ENCODE data around the gene FAM193B.
A peak's percentile ranks its signal among the peaks of the same experiment; 100 is the strongest.
"Not testable (repeated sequence)": the region's sequence is repeated elsewhere in the genome, so short reads cannot be mapped to it uniquely, and the experiment has no call there.

The FAM193B gene

DNA sequence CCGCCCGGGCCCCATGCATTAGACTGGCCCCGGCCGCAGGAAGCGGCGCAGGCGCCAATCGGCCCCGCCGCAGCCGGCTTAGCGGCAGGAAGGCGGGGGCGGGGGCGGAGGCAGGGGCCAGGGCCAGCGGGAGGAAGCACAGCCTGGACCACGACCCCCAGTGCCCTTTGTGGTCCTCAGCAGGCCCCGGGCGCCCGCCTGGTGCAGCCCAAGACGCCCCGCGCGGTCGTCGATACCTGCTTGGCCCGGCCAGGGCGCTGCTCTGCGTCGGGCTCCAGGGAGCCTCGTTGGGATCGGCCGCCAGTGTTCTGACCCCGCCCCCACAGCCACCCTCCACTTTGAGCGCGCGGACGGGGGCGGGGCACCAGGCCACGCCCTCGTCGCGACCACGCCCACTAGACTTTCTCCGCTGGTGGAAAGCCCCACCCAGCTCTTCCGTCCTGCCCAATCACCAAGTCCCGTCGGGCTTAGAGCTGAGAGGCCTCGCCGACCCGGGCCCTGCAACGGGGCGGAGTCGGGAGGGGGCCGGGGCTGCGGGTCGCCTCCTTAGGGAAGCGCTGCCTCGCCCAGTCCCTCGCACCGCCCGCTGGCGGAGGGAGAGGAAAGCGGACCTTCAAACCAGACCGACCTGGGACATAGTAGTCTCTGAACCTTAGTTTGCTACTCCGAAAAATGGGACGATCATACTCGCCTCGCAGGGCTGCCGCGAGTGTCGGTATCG, 56.9 kb downstream of the FAM193B start, which contains the start of gene PDLIM7:
Gene PDLIM7 (minus strand): TSS at position 313 of the 721 bp plus-strand sequence. CDS start 1,092 bp downstream, outside the sequence.
- peak; percentile 74 to 84 for DNase-seq

GRCh38 chr5:177496727-177497291, 57.6 kb downstream of the FAM193B start:
- DNase-seq = peak; percentile 40 to 47

DNA sequence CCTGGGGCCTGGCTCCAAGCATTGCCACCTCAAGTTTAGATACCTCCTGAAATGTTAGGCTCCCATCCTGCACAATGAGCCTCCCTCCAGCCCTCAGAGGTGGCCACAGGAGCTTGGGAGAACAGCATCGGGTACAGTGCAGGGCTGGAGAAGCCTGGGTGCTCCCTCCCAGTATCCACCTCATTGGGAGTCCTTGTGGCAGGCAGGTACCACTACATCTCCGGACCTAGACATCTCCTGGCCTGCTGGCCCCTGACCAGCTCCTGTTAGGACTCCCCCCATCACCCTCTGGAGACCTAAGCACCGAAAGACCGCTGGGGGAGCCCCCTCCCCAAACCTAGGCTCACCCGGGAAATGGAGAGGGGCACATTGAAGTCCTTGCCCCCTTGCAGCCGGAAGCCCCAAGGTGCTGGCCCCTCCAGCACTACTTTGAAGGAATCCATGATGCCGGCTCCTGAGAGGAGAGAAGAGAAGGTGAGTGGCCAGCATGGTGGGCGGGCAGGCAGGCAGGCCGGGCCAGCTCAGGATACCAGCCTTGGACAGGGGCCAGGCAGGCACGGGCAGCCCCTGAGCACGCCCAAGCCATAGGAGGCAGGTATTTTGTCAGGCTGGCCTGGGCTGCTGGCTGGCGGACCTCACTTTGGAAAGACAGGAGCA, 58.2 kb downstream of the FAM193B start:
- no peak for DNase-seq

DNA sequence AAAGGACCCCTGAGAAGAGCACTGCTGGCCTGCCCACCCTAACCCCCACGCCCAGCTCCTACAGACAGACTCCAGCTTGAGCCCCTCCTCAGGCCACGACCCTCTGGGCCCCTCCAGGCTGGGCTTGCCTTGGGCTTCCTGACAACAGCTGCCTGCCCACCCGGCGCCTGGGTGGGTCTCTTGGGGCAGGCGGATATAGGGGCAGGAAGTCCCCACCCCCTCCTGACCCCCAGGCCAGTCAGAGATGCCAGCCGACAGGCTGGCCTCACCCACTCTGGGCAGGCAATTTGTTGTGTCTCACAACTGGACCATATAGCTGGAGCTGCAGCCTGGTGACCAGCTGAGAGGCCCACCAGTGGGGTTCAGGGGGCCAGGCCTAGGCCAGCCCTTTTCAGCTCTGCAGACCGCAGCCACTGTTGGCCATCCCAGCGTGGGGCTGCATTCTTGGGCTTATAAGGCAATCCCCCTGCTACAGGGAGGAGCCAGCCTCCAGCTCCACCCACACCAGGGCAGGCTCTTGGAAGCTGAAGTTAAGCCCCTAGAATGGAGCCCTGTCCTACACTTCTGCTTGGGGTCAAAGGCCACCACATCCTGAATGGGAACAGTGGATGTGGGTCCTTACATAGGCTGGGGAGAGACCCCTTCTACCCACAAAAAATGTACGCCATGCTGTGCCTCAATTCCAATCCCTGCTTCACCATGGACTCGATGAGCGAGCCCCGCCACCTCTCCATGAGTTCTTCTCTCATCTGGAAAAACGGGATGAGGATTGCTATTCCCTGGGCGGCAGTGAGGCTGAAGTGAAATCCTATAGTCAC, 58.9 kb downstream of the FAM193B start:
- DNase-seq = no peak

- no peak for DNase-seq
Observed at GRCh38 chr5:177494346-177495195, 59.8 kb downstream of the FAM193B start.

- DNase-seq = no peak
Observed at GRCh38 chr5:177493795-177494345, 60.5 kb downstream of the FAM193B start.

DNA sequence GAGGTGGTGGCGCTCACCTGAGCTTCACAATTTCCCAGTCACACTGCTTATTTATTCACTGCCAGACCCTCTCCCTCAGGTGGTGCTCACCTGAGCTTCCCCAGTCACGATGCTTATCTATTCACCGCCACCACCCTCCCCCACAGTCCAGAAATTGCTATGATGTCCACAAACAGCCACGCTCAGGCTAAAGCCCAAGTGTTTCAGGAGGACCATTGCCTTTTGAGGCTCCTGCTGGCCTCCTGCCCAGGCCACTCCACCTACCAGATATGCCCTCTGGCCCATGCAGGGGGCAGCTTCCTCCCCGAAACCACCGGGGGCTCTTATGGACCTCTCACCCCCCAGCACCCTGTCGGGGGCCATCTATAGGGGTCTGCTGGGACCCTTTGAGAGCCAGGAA, 61.5 kb downstream of the FAM193B start:
- no peak for DNase-seq

GRCh38 chr5:177491983-177492746, 62.2 kb downstream of the FAM193B start:
- no peak for DNase-seq

- peak; percentile 43 to 75 for DNase-seq
Observed at GRCh38 chr5:177491429-177491945, 62.9 kb downstream of the FAM193B start.

GRCh38 chr5:177490992-177491391, 63.4 kb downstream of the FAM193B start:
- no peak for DNase-seq

DNA sequence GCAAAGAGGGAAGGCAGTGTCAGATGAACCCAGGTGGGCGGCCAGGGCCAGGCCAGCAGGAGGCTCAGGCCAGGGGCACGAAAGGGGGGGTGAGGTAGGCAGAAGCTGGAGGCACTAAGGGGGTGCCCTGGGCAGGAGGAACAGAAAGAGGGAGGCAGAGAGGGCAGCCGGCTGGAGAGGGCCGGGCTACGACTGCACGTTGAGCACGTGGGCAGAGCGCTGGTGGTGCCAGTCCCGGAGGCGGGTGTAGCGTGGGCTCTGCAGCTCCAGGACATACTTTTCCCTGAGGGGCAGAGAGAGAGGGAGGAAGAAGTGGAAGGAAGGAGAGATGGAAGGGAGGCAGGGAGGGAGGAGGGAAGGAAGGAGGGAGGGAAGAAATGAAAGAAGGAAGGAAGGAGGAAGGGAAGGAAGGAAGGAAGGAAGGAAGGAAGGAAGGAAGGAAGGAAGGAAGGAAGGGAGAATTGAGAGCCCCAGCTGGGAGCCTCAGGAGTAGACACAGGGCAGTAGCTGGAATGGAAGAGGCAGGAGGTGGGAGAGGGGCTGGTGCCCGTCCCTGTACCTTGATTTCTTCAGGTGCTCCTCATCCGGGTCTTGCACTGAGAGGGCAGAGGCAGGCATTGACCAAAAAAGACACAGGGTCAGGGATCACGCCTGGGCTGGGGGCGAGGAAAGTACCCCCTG, 63.9 kb downstream of the FAM193B start:
- DNase-seq = no peak

DNA sequence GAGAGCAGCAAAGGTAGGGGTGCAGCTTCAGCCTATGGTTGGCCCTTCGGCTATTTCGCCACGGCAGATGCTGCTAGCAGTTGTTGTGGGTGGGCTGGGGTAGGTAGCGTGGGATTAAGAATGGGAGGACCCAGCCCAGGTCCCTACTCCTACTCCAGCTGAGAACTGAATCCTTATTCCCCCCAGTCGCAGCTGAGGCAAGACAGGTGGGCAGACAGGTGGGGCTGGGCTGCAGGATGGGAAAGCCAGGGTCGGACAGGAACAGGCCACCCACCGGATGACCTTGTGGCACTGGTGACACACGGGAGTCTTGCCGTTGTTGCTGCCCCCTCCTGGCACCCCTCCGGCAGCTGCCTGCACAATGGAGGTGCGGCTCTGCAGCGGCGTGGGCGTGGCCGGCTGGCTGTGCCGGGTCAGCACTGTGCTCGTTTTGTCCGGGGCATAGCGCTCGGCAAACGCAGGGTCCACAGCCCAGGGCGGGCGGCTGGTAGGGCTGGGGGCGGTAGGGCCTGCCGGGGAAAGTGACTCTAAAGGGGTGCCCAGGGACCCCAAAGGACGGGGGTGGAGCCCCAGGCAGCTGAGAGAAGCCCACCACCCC, 65.1 kb downstream of the FAM193B start:
- no peak for DNase-seq

DNA sequence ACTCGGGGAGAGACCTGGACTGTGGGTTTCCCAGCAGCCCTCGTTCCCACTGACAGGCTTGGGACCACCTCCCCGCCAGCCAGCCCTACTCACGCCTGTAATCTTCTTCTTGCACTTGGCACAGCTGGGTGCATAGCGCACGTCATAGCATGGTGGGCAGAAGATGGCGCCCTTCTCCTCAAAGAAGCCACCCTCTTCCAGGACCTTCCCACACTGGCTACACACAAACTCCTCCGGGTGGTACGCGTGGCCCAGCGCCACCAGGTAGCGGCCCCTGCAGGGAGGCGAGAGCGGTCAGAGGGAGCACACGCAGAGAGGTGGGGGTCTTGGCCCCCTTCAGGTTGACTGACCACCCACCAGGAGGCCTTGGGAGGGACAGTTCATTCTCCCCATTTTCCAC, 66.4 kb downstream of the FAM193B start:
- DNase-seq = no peak

DNA sequence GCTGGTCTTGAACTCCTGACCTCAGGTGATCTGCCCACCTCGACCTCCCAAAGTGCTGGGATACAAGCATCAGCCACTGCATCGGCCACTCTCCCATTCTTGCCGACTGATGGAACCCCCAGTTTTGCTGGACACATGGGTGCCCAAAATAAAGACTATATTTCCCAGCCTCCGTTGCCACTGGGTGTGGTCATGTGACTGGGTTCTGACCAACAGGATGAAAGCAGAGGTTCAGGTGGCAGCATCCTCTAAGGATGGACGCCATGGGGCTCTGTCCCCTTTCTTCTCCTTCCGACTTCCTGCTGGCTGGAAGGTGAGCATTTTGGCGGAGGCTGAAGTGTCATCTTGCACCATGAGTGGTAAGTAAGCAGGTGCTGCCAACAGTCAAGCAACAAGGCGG, 67.2 kb downstream of the FAM193B start:
- DNase-seq = no peak

GRCh38 chr5:177486256-177486655, 68.1 kb downstream of the FAM193B start:
- no peak for DNase-seq

GRCh38 chr5:177485753-177486152, 68.6 kb downstream of the FAM193B start:
- DNase-seq = not testable (repeated sequence)

DNA sequence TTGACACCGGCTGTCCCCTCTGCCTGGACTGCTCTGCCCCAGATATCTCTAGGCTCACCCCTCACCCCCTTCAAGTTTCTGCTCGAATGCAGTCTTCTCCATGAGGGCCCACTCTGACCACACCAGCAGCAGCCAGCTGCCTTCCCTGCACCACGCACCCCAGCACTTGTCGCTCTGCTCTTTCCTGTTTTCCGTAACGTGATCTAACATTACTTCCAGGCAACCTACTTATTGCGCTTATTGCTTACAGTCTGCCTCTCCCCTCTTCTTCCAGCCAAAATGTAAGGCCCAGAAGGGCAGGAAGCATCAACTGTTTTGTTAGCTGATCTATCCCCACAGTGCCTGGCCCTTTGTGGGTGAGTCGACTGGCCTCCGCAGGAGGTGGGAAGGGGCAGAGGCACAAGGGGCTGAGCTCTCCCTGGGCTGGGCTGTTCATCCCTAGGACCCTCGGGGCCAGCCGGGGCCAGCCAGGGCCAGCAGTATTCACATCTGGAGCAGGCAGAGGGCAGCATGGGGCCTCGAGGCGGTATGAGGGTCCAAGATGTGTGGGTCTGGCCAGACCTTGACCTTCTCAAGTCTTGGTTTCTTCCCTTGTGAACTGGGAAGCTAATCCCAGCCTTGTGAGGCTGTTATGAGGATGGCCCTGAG, 69.3 kb downstream of the FAM193B start:
- no peak for DNase-seq

DNA sequence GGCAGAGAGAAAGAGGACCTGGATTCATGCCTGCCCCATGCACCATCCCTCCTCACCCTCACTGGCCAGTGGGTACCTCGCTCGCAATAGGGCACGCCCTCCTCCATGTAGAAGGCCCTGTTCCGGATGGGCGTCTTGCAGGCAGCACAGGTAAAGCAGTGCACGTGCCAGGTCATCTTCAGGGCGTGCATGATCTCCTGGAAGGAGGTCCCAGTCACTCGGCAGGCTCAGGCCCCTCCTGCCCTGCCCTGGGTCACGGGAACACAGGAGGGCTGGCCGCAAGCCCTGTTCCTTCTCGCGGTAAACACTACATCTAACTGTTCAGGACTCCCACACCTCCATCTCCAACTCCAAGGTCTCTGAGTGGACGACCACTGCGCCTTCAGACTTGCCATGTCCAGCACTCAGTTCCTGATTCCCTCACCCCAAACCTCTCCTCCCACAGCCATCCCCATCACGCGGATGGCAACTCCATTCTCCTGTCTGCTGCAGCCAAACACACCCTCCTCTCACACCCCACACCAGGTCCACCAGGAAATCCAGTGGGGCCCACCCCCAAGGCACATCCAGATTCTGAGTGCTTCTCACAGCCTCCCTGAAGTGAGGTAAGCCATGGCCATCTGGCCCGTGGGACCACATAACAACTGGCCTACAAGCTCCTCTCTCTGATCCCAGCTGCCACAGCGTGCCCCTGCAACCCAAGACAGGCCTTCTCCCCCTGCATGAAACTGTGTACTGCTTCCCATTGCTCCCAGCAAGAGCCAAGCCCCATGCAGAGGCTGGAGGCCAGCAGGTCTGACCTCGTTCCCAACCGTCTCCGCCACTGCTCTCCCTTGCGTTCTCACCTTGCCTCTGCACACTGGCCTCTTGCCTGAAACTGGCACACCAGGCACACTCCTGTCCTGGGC, 70.1 kb downstream of the FAM193B start:
- no peak for DNase-seq

Measured in NCI-H1930 (cell line).